DMS79 treated with DMSO at 0.1 percent for 48 hours (cell line): ENCODE results near the gene MTHFSD.

Experiments
- DNase-seq: peaks from one replicate; lab custom pipeline; 2025; lab: John Stamatoyannopoulos, UW

MTHFSD gene

DNA sequence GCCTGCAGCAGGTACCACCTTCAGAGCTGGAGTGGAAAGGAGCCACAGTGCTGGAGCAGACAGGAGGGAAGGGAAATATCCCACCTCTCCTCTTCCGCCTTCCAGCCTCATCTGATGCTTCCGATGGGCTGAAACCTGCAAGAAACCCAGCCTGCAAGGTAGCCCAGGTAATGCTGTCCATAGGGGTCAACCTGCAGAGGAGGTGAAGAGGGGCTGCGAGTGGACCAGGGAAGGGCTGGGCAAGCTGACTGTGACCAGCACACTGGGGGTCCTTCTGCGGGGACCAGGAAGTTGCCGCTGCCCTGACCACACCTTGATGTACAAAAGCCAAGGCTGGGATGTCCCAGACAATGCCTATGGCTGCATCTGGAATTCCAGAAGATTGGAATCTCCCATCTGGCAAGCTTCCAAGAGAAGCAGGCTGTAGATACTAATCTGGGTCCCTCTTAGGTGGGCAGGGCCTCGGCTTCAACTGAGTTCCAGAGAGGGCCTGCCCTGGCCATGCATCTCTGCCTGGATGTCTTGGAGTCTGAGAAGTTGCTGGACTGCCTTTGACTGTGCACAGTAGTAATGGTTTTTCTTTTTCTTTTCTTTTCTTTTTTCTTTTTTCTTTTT lies 29.1 kb upstream of the MTHFSD start:
- no peak for DNase-seq

DNA sequence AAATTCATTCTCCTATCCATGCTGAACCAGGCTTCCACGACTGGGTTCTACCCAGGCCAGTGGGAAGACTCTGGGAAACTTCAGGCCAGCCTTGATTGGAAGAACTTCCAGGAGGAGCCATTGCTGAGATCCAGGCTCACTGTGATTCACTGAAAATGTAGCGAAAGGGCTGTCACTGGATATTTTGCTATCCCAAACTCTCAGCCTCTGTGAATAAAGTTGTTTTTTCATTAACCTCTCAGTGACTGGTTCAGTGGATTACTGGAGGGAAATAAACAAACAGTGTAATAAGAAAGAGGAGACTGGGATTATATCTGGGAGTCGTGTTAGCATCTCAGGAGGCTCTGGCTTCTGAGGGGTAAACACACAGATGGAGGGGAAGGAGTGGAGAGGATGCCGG lies 26.4 kb upstream of the MTHFSD start:
- no peak for DNase-seq

DNA sequence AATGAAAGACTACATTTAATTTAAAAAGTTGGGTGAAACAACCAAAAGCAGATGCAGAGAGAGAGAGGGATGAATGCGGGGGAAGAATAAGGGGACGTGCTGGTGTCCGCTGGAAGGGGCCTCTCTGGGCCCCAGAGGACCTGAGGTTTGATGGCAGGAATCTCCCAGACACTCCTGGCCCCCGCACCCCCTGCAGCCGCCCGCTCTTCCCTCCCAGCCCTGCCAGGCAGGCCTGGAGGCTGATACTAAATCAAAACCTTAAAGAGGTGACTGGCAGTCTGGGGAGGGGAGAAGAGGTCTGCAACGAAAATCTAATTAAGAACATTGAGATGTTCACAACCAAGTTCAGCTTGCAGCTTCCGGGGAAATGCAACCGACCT lies 25.7 kb upstream of the MTHFSD start:
- no peak for DNase-seq

DNA sequence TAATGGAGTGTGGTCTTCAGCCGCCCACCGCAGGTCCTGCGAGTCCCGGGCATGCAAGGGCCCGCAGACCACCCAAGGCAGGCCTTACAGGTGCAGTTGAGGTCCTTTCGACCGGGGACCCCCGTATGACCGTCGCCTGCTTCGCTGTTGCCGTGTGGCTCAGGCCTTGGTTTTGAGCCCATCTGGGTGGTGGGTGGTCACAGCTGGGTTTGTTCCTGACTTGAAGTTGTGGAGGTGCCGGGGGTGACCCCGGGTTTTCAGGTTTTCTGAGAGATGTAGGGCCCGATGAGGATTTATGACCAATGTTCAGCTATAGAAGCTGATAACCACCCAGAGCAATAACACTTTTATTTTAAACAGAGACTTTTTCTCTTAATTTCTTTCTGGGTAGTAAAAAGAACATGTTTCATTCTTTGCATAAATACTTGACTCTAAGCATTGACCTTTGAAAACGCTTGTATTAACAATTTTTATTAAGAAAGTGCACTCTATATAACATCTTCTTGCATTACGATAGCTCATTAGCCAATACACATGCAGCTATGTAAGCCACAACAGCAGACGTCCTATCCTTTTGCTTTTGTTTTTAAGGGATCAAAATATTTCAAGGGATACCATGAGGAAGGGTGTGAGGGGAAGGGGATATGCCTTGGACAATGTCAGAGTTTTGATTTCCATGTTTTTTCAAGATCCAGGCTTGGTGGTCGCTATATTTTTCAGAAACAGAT lies 25.2 kb upstream of the MTHFSD start:
- no peak for DNase-seq

DNA sequence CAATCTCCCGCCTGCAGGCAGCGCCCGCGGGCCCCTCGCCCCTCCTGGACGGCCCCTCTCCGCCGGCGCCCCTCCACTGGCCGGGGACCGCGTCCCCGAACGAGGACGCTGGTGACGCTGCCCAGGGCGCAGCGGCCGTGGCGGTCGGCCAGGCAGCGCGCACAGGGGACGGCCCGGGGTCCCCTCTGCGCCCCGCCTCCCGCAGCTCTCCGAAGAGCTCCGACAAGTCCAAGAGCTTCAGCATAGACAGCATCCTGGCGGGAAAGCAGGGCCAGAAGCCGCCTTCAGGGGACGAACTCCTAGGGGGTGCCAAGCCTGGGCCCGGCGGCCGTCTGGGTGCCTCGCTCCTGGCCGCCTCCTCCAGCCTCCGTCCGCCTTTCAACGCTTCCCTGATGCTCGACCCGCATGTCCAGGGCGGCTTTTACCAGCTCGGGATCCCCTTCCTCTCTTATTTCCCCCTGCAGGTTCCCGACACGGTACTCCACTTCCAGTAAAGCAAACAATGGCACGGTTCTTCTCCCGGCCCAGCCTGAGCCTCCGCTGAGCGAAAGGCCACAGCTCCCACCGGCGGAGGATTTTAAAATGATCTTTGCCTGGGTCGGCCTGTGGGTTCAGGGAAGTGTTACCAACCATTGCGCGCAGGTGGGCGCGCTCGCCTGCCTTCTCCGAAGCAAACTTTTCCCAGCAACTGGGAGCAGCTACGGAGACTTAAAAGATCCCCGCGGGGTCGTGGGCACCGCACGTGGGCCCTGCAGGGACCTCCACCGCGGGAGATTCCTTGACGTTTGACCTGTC lies 24.4 kb upstream of the MTHFSD start:
- no peak for DNase-seq

DNA sequence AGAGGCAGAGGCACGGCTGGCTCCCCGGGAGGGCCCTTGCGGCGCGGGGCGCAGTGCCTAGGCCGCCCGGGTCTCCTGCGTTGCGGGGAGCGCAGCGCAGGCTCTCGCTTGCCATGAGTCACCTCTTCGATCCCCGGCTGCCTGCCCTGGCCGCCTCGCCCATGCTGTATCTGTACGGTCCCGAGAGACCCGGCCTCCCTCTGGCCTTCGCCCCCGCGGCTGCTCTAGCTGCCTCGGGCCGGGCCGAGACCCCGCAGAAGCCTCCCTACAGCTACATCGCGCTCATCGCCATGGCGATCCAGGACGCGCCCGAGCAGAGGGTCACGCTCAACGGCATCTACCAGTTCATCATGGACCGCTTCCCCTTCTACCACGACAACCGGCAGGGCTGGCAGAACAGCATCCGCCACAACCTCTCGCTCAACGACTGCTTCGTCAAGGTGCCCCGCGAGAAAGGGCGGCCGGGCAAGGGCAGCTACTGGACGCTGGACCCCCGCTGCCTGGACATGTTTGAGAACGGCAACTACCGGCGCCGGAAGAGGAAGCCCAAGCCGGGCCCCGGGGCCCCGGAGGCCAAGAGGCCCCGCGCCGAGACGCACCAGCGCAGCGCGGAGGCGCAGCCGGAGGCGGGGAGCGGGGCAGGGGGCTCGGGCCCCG lies 23.7 kb upstream of the MTHFSD start:
- no peak for DNase-seq

DNA sequence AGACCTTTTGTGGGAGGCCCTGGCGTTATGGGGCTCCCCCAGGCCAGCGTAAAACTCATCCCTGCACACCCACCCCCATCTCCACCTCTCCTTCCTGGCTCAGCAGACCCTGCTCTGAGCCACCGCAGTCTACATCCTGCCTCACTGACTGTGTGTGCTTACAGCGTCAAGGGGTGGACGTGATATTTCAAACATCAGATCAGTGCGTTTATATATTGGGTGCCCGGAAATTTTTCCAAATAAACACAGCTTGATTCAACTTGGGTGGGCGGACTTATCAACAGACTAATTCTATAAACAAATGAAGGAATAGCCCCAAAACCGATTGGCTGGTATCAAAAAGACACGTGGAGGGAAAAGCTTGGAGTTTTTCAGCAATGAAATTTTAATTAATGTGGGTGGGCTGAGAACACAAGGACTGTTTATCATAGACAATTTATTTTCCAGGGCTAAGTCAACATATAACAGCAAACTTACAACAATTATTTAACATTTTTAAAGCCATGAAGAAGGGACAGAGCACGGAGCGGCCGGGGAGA lies 23.1 kb upstream of the MTHFSD start, which contains the start of gene FOXL1:
Gene FOXL1 (plus strand): TSS at position 489 of the 539 bp plus-strand sequence. CDS start 175 bp downstream, outside the sequence.
- DNase-seq: no peak

DNA sequence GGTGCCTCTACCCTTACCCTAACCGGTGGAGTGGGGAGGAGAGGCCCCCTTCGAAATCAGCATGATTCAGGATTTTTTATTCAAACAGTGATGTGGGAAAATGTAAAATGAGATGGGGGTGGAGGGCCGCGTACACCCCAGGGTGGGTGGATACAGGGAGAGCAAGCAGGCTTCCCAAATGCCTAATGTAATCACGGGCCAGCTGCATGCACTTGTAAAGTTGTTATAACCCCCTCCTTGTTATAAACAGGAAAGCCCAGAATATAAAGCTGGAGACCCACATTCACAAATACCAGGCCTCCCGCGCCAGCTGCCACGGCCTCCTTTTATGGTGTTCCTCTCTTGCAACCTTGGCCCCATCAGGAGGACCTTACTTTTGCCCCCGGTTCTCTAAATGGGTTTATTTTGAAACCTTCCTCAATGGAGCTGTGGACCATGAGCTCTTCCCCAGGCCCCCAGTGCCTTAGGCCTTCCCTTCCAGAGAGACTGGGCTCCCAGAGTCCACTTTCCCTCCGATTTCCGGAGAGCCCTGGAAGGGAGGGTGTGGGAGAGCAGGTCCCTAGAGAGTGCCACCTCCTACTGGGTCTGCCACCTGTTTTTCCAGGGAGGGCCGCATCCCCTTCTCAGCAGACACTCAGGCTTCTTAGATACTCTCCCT lies 22.4 kb upstream of the MTHFSD start:
- no peak for DNase-seq

DNA sequence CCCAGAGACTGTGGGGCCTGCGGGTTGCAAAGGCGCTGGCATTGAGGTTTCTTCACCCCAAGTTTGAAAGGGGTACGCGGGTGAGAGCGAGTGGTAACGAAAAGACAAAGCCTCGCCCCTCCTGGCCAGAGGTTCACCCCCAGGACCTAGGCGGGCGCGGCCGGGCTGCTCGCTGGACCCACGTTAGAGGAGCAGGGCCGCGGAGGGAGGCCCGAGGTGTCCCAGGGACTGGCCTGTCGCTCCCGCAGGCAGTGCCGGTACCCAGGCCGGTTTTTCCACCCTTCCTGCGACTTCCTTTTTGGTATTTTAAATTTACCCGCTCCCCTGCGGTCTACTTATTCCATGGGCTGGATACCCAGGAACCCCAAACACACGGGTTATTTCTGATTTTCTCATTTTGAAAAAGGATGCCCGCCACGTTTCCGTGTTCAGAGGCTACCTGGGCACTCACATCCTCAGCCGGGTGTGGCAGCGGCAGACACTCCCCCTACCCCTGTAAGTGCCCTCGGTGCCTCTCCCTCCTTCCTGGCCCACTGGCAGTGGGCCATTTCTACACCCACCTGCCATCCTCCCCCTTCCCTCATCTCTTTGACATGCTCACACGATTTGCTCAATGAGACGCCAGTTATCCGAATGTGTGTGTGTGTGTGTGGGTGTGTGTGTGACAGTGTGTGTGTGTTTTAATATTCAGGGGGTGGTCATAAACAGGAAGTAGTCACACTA lies 21.7 kb upstream of the MTHFSD start:
- peak; percentile 3 for DNase-seq

DNA sequence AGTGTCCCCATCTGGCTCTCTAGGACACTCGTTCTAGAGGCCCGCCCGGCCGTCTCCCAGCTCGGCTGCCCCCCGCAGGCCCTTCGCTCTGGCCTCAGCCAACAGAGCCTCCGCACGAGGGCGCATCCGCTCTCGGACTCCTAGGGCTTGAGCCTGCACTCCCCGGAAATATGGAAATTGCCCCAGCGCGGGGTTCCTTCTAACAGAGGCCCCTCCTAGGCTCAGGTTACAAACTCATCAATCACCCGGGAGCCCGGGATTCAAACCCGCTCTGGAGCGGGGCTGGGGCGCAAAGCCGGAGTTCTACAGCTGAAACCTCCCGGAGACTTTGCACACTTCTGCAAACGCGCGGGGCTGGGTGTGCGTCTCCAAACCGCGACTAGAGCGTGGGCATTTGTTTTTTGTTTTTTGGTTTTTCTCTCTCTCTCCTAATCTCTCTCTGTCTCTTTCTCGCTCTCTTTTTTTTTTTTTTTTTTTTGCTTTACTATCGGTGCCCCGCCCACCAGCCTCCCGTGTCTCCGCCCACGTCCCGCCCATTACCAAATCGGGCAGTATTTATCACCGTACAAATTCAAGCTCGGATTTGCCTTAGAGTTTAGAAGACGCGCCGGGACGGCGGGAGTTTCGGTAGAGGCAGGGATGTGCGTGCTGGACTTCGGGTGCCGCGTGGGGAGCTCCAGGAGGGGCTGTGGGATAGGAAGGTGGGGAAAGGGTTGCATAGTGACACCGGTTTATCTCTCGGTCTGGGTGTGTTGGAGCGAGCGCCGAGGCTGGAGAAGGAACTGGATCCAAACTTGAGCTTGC lies 20.9 kb upstream of the MTHFSD start:
- no peak for DNase-seq

DNA sequence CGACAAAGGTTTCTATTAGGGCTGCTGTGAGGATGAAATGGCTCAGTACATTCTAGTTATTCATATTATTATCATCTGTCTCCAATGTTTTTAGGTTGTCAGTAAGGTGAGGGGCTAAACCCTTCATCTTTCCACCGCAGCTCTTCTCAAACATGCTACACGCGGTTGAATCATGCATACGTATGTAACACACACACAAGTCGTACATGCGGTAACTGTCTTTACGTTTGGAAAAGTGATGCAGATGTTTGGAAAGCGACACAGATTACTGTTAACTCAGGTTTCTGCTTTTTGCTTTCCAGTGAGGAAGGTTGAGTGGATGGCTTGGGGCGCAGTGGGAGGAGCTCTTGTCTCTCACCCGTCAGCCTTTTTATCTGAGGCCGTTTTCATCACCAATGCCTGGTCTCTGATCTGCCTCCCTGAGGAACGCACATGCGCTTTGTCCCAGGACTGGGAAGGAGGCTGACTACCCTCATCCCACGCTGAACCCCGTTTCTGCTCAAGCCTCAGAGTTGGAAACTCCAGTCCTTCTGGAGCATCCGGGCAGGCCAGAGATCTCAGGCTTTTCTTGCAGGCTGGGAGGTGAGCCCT lies 20.2 kb upstream of the MTHFSD start:
- DNase-seq: no peak

DNA sequence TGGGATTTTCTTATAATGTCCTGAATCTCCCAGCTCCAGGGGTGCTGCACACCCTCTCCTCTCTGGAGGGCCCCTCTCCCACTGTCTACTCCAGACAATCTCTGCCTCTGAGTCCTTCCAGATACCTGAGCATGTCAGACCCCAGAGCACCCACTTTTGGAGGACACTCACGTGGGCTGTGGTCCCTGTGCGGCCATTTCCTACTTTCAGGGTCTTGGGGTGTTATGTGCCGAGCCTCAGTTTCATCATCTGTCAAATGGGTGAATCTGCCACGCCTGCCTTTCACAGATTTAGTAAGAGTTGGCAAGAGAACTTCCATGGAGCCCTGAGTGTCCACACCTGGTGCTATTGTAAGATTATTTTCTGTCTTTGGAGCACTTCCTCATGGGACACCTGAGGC lies 19.6 kb upstream of the MTHFSD start:
- DNase-seq: no peak

DNA sequence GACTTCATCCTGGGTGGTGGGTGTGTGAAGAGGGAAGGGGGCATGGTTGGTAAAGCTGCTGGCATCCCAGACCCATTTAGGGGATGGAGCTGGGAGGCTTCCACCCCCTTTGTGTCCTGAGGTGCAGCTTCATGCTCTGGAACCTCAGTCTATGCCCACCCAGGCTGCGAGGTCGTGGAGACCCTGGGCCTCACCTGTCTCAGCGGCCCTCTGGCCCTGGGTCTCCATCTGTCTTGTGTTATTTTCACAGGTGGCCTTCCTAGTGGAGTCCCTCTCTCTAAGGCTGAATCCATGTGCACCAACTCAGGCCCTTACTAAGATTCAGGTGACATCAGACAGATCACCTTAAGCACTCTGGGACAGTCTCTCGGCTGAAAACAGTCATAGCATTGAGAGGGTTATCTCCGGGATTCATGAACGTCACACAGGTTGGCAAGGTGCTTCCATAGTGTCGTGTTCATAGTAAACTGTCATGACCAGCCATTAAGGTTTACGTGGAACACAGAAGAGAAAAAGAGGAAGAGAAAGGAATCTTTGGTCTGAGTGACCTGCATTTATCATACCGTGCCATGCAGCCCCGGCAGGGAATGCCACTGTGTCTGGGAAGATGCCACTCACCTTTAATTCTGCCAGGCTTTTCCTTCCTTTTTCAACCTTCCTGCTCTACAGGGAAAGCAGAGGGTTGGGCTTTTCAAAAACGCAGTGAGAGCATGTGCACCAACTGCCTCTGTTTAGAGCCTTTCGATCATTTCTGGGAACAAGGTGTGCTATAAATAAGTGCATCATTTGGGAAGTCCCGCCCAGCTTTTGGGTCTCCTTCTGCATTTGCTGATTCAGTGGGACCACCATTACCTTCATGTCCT lies 18.8 kb upstream of the MTHFSD start:
- no peak for DNase-seq

DNA sequence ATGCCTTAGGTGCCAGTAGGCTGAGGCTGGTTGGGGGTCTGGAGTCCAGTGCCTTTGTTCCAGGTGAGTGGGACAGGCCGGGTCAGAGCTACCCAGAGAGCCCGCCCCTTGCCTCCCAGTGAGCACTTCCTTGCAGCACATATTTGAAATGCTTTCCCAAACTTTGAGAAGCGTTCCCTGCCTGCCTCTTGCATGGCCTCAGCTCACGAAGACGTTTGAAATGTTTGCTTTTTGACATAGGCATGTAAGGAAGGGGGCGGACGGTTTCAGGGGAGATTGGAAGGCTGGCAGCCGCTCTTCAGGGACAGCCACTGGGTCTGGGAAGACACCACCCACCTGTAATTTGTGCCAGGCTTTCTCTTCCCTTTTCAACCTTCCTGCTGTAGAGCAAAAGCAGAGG lies 18.2 kb upstream of the MTHFSD start:
- no peak for DNase-seq

DNA sequence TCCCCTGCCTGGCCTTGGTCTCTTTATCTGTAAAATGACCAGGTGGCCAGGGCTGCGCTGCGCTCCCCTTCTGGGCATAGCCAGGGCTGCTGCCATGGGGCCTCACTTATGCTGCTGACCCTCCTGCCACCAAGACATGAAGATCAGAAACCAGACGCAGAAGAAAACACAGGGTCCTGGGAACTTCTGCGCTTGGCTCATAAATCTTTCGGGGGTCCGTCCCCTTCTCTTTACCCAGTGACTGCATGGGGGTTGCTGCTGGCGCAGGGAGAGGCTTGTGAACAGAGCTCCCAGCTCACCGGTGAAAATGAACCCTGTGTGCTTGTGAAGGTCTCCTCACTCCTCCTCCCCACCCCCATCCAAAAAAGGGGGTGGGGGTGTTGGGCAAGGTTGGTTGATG lies 17.6 kb upstream of the MTHFSD start:
- no peak for DNase-seq

DNA sequence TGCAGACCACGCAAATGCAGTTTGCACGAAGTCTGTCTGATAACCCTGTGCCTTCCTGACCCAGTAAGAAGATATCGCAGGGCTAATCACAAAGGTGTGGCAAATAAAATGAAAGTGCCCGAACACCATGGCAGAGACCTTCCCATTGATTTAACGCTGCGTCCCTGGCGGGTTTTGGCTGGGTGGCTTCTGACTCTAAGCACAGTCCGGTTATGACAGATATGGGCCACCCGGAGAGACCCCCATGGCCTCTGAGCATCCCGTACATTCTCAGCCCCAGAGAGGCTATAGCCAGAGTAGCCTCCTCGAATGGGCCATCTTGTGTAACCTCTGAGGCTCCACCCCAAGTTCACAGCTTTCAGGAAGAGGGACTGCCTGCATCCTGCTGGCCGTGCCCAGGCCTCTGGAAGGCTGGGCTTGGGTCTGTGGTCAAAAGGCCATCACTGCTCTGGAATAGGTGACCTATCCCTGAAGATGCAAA lies 17.0 kb upstream of the MTHFSD start:
- no peak for DNase-seq

DNA sequence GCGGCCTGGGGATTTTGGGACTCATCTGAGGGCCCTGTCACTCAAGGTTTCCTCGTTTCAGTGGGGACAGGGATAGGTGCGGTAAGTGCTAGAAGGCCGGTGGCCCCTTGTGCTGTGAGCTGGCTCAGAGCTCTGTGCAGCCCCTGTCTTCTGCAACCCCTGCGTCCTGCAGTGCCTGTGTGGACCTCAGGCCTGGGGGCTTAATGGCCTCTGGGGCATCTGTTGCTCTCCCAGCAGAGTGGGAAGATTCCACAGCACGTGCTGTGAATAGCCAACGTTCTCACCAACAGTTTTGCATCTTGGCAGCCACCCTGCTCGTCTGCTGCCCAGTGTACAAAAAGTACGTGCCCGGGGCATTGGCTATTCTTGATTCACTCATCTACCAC lies 16.5 kb upstream of the MTHFSD start:
- DNase-seq: no peak
